ENCODE results near the gene HOXC11. TPM values are rescaled to one million over a fixed set of nuclear protein-coding genes. Genes with fewer than 3 reads are reported as not detected.
A peak's percentile ranks its signal among the peaks of the same experiment; 100 is the strongest.

The HOXC11 gene
- total RNA-seq, 1 experiment from 2014 or later, result not detected

GRCh38 chr12:53942467-53942997, 30.4 kb upstream of the HOXC11 start:
- no peak for DNase-seq (ENCODE audit: low spot score)

DNA sequence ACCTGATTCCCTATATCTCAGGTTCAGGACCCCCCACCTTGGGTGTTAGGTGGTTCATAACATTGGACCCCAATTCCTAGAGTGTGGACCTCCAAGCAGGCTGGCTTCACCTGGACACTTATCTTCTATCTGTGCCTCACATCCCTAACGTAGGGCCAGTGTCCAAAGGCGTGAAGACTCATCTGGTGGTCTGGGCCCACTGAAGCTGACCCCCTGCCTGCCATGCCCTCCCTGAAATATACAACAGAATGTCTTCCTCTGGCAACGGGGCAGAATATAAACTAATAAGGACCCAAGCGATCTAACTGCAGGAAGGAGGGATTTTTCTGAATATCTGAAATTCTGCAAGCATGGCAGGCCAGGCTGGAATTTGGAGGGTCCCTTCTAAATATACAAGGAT, 28.7 kb upstream of the HOXC11 start:
- DNase-seq (ENCODE audit: low spot score), result no peak

DNA sequence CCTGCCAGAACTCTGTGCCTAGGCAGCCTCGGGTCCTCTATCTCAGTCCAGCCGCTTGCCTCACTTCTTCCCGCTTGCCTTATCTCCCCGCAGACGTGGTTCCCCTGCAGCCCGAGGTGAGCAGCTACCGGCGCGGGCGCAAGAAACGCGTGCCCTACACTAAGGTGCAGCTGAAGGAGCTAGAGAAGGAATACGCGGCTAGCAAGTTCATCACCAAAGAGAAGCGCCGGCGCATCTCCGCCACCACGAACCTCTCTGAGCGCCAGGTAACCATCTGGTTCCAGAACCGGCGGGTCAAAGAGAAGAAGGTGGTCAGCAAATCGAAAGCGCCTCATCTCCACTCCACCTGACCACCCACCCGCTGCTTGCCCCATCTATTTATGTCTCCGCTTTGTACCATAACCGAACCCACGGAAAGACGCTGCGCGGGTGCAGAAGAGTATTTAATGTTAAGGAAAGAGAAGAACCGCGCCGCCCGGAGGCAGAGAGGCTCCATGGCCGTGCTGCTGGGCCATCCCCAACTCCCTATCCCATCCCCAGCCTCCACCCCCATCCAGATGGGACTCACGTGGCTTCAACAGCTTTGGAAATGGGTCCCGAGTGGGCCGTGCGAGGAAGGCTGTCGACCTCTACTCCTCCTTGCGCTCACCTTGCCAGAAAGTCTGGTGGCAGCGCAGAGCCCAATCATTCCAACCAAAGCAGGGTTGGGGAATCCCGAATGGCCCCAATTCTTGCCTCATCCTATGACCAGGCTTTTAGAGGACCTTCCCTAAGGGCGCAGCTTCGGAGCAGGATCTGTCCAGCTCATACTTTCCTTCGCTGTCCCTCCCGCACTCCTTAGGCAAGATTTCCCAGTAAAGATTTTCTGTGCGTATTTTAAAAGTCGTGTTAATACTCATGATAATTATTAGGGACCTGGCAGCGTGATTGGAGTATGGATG, 27.7 kb upstream of the HOXC11 start:
- no peak for DNase-seq (ENCODE audit: low spot score)

DNA sequence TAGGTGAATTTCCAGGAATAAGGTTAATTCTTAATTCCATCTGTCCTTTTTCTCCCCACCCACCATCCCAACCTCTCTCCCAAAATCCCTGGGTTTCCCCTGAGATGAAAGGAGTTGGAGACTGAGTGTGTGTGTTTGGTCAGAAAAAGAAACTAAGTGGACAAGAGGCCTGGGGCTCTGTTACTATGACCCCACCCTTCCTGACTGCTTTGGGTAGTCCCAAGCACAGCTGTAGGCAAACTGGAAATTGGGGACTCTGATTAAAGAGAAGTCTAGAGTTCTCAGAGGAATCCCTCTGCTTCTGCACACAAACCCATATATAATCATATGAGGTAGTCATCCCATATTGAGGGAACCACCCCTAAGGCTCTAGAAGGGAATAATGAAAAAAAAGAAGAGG, 25.2 kb upstream of the HOXC11 start:
- no peak for DNase-seq (ENCODE audit: low spot score)

DNA sequence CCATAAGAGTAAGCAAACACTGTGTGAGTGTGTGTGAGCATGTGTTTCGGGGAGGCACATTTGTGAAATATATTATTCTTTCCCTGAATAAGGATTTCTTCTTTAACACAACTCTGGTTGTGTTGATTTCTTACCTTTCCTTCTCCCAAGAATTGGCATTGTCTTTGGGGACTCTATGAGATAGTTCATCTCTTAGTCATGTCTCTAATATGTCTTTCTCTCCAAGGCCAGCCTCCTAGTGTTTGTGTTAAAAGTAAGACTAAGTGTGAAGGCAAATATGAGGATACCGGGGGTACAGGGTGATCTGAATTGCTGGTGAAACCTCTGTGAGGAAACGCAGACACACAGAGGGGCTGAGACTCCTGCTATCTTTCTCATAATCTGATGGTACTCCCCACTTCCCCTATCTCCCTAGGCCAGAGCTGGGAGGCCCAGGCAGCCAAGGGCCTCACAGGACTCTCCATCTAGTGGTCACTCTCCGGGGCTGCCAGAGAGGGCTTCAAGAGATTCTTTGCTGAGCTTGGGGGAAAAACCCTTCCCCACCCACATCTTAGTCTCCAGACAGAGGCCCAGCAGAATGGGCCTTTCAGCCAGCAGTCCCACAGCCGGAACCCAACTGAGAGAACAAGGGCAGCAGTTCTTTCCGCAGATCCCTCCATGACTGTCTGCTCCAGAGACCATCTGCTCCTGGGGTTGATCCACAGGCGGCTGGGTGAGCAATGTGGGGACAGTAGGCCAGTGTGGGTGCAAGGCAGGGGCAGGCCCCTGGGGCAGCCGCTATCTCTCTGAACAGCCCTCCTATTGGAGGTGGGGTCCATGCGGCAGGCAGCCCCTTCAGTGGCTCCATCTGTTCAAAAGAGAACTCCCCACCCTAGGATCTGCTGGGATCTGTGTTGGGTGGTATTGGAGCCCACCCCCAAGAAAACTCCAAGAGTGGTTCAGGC, 24.0 kb upstream of the HOXC11 start:
- peak; percentile 25 for DNase-seq (ENCODE audit: low spot score)

GRCh38 chr12:53949631-53950436, 23.1 kb upstream of the HOXC11 start:
- DNase-seq (ENCODE audit: low spot score), result peak; percentile 31

DNA sequence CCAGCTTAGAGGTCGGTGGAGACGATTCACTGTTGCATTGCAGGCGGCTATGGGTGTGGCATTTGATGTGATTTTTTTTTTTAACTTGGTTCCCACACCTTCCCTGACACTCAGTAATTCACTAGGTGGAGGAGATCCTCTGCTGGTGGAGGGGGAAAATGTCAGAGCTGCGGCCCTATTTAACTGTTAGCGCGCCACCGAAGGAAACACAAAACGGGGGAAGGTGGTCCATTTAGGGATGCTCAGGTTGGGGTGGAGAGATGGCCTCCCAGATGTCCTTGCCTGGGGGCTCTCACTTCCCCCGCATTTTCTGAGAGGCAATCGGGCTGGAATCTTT, 22.5 kb upstream of the HOXC11 start:
- no peak for DNase-seq (ENCODE audit: low spot score)

DNA sequence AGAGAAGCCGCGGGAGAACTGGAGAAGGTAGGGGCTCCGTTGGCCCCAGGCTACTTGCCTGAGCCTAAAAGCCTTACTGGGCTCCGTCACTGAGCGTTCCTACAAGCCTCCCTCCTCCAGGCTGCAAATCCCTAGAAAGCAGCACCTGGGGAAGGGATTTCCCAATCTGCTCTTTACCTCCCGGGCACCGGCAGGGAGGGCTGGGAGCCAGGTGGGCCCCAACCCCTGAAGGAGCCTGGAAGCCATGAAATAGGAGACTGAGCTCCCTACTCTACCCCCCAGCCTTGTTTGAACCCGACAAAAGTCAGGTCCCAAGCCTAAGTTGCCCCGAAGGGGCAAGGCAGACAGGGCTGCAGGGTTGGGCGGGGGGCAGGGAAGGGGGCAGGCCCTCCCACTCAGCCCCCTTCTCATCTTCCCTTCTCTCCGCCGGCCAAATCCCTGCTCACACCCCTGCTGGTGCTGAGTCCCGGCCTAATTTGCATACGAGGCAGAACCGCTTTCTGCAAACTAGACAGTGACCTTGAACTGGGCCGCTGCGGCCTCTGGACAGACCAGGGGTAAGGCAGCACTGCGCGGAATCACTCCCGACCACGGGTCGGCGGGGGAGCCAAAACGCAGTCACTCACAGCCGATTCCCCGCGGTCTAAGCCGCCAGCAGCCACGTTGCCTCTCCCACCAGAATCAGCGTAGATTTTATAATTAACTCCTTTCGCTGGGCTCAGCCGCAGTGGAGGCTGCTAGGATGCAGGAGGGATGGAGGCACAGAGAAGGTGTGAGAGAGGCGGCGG, 21.9 kb upstream of the HOXC11 start:
- DNase-seq (ENCODE audit: low spot score), result no peak

DNA sequence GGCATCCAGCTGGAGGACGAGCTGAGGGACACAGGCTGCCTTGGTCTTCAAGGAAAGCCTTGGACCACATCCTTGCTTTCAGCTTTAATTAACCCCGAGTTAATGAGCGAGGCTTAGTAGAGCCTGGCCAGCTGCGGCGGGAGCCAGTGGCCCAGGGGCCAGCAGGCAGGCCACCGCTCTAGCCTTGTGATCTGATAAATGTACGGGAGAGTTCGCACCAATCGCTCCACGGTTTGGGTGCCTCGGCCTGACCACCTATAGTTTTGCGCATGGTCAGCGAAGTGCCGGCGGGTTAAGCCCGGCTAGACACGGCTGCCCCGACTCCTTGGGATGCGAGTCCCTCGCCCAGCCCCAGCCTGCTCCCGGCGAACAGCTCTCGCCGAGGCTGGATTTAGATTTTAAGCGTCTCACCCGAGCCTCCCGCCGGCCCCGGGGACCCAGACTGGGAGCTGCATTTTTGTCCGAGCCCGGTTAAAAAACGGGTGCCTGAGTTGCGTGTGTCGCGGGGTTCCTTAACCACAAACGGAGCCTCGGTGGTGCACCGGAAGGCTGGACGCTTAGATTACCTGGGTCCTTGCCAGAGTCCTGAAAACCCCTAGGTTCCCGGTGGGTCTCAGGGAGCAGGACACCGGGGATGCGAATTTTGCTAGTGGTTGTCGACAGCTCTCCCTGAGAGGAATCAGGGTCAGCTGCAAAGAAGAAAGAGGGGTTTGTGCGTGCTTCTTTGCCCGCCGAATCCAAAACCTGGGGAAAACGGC, 21.2 kb upstream of the HOXC11 start:
- DNase-seq (ENCODE audit: low spot score), result no peak

- DNase-seq (ENCODE audit: low spot score), result no peak
Measured at GRCh38 chr12:53952335-53952694, 20.6 kb upstream of the HOXC11 start.

GRCh38 chr12:53952871-53953734, 19.8 kb upstream of the HOXC11 start:
- DNase-seq (ENCODE audit: low spot score), result peak; percentile 43

GRCh38 chr12:53953831-53954693, 18.9 kb upstream of the HOXC11 start:
- DNase-seq (ENCODE audit: low spot score), result no peak

GRCh38 chr12:53954694-53955035, 18.3 kb upstream of the HOXC11 start, which contains the start of gene HOXC12:
TSS of gene HOXC12 (plus strand) at chr12:53954903. CDS start at chr12:53954930, 27 bp downstream.
- no peak for DNase-seq (ENCODE audit: low spot score)

GRCh38 chr12:53955036-53955775, 17.7 kb upstream of the HOXC11 start:
- no peak for DNase-seq (ENCODE audit: low spot score)

- no peak for DNase-seq (ENCODE audit: low spot score)
Measured at GRCh38 chr12:53955776-53956250, 17.1 kb upstream of the HOXC11 start.

GRCh38 chr12:53956251-53956887, 16.6 kb upstream of the HOXC11 start:
- no peak for DNase-seq (ENCODE audit: low spot score)
